DOHH2 (cell line): Measurements from ENCODE around the gene DDX41.

Experiments
- EZH2phosphoT487 ChIP-seq: fragments of 200-600 bp; sonication (generic); IDR thresholded peaks from 2 replicates; pipeline ENCODE4 v1.6.1; 2017; ENCODE audit warnings: borderline replicate concordance, mild to moderate bottlenecking, antibody characterized with exemption, low read length, moderate library complexity, mixed read lengths
- TF ChIP-seq, protein P1 (sequence below): fragments of 200-600 bp; sonication (generic); IDR thresholded peaks from one replicate; pipeline ENCODE4 v1.5.1; 2014; ENCODE audit warnings: antibody characterized with exemption, mild to moderate bottlenecking, low read depth, low read length; ENCODE audit not compliant: poor library complexity, severe bottlenecking

DNA sequence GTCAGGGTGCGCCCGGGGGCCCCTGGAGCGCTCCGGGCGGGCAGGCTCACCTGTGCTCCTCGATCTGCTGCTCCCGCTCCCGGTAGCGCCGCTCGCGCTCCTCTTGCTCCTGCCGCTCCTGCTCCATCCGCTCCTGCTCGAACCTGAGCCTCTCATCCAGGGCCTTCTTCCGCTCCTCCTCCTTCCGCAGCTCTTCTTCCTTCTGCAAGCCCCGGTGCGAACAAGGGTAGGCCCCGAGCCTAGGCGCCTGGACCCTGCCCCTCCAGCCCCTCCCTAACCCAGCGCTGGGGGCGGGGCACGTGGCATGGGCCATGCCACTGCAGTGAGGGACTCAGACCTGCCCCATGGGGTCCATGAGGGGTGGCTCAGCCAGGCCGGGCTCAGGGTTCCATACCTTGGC is 49.9 kb downstream of the DDX41 start:
- TF ChIP-seq, protein P1, sequence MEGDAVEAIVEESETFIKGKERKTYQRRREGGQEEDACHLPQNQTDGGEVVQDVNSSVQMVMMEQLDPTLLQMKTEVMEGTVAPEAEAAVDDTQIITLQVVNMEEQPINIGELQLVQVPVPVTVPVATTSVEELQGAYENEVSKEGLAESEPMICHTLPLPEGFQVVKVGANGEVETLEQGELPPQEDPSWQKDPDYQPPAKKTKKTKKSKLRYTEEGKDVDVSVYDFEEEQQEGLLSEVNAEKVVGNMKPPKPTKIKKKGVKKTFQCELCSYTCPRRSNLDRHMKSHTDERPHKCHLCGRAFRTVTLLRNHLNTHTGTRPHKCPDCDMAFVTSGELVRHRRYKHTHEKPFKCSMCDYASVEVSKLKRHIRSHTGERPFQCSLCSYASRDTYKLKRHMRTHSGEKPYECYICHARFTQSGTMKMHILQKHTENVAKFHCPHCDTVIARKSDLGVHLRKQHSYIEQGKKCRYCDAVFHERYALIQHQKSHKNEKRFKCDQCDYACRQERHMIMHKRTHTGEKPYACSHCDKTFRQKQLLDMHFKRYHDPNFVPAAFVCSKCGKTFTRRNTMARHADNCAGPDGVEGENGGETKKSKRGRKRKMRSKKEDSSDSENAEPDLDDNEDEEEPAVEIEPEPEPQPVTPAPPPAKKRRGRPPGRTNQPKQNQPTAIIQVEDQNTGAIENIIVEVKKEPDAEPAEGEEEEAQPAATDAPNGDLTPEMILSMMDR = no peak
- no peak for TF ChIP-seq EZH2phosphoT487
